SK-N-SH treated with all-trans-retinoic acid at 6 μM for 48 hours (cell line): Measurements from ENCODE around the gene KRT16.

Source experiments
- ESRRG ChIP-seq: fragments of 250-450 bp; sonication (Bioruptor Pico); IDR thresholded peaks from 2 replicates; pipeline ENCODE4 v1.6.1; 2021; ENCODE audit warnings: mild to moderate bottlenecking
- PATZ1 ChIP-seq: fragments of 250-450 bp; sonication (Bioruptor Pico); IDR thresholded peaks from 2 replicates; pipeline ENCODE4 v1.8.0; 2020; ENCODE audit warnings: mild to moderate bottlenecking, moderate library complexity, borderline replicate concordance
- TCF4 ChIP-seq: fragments of 250-450 bp; sonication (Bioruptor Pico); IDR thresholded peaks from 2 replicates; pipeline ENCODE4 v1.8.0; 2021; ENCODE audit warnings: mild to moderate bottlenecking, moderate library complexity, borderline replicate concordance
- TSHZ2 ChIP-seq: fragments of 250-450 bp; sonication (Bioruptor Pico); IDR thresholded peaks from 2 replicates; pipeline ENCODE4 v1.5.0; 2020; ENCODE audit warnings: mild to moderate bottlenecking, moderate library complexity
- ZNF8 ChIP-seq: fragments of 450-650 bp; formaldehyde crosslinking; IDR thresholded peaks from 2 replicates; pipeline ENCODE4 v1.5.0; 2020; ENCODE audit warnings: mild to moderate bottlenecking, moderate library complexity

GRCh38 chr17:41588126-41588810, 24.3 kb downstream of the KRT16 start:
- TF ChIP-seq PATZ1 (CRISPR knock-in tag) = no peak
- TF ChIP-seq ZNF8 = no peak
- no peak for TF ChIP-seq ESRRG (CRISPR knock-in tag)
- no peak for TF ChIP-seq TSHZ2 (CRISPR knock-in tag)
- TF ChIP-seq TCF4 (CRISPR knock-in tag) = no peak
